ENCODE data around the gene VAMP7. TPM values are rescaled to one million over a fixed set of nuclear protein-coding genes. Genes with fewer than 3 reads are reported as not detected.

Gene VAMP7
- total and polyA plus RNA-seq, 9 of the 15 experiments (the other 6 are each of a cell fraction or from before 2014, with no cell fraction given) = 38.4 to 100 (median 67.7) TPM

DNA sequence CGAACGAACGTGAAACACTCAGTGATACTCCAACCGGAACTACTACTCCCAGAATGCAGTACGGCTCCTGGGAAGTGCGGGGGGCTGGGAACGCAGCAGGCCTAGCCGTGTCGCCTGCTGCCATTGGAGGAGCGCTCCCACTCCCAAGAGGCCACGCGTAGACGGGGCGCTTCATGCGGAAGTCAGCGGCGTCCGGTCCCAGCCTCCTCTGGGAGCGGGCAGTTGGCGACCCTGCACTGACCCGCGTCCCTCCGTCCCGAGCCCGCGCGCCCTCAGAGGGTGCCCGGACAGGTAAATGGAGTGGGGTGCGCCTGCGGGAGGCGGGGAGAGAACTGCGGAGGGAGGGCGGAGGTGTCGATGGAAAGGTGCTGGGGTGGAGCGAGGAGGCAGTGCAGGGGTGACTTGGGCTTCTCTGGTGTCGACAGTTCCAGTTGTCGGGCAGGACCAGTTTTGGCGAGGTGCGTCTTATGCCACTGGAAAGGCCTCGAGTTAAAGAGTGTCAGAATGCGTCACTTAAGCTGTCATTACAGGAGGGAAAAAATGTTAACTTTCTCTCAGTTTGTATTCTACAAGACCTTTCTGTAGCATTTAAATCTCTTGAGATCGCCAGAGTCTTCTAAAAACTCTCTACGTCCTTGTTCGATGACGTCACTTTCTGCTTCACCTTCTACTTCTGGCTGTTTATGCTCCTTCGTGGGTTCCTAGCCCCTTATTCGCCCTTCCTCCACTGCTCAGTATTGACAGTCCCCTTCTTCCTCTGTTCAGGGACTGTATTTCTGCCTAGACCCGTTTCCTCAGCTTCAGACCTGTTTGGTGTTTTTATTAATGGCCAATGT is at the start of gene VAMP7 (continued):
- TF ChIP-seq, protein P1, sequence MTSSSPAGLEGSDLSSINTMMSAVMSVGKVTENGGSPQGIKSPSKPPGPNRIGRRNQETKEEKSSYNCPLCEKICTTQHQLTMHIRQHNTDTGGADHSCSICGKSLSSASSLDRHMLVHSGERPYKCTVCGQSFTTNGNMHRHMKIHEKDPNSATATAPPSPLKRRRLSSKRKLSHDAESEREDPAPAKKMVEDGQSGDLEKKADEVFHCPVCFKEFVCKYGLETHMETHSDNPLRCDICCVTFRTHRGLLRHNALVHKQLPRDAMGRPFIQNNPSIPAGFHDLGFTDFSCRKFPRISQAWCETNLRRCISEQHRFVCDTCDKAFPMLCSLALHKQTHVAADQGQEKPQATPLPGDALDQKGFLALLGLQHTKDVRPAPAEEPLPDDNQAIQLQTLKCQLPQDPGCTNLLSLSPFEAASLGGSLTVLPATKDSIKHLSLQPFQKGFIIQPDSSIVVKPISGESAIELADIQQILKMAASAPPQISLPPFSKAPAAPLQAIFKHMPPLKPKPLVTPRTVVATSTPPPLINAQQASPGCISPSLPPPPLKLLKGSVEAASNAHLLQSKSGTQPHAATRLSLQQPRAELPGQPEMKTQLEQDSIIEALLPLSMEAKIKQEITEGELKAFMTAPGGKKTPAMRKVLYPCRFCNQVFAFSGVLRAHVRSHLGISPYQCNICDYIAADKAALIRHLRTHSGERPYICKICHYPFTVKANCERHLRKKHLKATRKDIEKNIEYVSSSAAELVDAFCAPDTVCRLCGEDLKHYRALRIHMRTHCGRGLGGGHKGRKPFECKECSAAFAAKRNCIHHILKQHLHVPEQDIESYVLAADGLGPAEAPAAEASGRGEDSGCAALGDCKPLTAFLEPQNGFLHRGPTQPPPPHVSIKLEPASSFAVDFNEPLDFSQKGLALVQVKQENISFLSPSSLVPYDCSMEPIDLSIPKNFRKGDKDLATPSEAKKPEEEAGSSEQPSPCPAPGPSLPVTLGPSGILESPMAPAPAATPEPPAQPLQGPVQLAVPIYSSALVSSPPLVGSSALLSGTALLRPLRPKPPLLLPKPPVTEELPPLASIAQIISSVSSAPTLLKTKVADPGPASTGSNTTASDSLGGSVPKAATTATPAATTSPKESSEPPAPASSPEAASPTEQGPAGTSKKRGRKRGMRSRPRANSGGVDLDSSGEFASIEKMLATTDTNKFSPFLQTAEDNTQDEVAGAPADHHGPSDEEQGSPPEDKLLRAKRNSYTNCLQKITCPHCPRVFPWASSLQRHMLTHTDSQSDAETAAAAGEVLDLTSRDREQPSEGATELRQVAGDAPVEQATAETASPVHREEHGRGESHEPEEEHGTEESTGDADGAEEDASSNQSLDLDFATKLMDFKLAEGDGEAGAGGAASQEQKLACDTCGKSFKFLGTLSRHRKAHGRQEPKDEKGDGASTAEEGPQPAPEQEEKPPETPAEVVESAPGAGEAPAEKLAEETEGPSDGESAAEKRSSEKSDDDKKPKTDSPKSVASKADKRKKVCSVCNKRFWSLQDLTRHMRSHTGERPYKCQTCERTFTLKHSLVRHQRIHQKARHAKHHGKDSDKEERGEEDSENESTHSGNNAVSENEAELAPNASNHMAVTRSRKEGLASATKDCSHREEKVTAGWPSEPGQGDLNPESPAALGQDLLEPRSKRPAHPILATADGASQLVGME (CRISPR knock-in tag; IDR thresholded peaks at IDR 0.05) = 0 out of 2 replicates have a peak, but pooled peaks have one; percentile 39
- TF ChIP-seq KLF10 (CRISPR knock-in tag; IDR thresholded peaks at IDR 0.05) (no peak), ZFP30 (CRISPR knock-in tag; IDR thresholded peaks at IDR 0.05; ENCODE audit: borderline replicate concordance) (no peak), SAP30 (IDR thresholded peaks at IDR 0.05; ENCODE audit: borderline replicate concordance, insufficient read depth, low read depth, low read length, poor library complexity, severe bottlenecking) (peak; percentile 79), ZC3H11A (IDR thresholded peaks at IDR 0.05; ENCODE audit: low read depth, low read length) (no peak), TCF7 (IDR thresholded peaks at IDR 0.05; ENCODE audit: borderline replicate concordance) (no peak), ZNF431 (CRISPR knock-in tag; IDR thresholded peaks at IDR 0.05) (peak; percentile 41; the same call in 1 of the 2 replicates), NEUROD1 (IDR thresholded peaks at IDR 0.05; ENCODE audit: borderline replicate concordance, low read depth, low read length, partially characterized antibody) (peak; percentile 32), SPI1 (IDR thresholded peaks at IDR 0.05; ENCODE audit: borderline replicate concordance, low read depth, low read length) (peak; percentile 25; the same call in 1 of the 2 replicates), SRF (CRISPR knock-in tag; IDR thresholded peaks at IDR 0.05) (peak in 1 of 2 experiments; percentile 69; a peak in 1 of 4 replicates), ESRRB (CRISPR knock-in tag; IDR thresholded peaks at IDR 0.05; ENCODE audit: borderline replicate concordance) (no peak), ASH1L (IDR thresholded peaks at IDR 0.05; ENCODE audit: borderline replicate concordance, low read depth, partially characterized antibody) (peak; percentile 78), NFIX (CRISPR knock-in tag; IDR thresholded peaks at IDR 0.05; ENCODE audit: low read depth) (no peak), MAFG (tag; conservative IDR thresholded peaks at IDR 0.05) (no peak), ZNF146 (CRISPR knock-in tag; IDR thresholded peaks at IDR 0.05; ENCODE audit: unreplicated experiment) (no peak)
- TF ChIP-seq, protein P2, sequence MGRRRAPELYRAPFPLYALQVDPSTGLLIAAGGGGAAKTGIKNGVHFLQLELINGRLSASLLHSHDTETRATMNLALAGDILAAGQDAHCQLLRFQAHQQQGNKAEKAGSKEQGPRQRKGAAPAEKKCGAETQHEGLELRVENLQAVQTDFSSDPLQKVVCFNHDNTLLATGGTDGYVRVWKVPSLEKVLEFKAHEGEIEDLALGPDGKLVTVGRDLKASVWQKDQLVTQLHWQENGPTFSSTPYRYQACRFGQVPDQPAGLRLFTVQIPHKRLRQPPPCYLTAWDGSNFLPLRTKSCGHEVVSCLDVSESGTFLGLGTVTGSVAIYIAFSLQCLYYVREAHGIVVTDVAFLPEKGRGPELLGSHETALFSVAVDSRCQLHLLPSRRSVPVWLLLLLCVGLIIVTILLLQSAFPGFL (CRISPR knock-in tag; IDR thresholded peaks at IDR 0.05) = no peak
- TF ChIP-seq, protein P3, sequence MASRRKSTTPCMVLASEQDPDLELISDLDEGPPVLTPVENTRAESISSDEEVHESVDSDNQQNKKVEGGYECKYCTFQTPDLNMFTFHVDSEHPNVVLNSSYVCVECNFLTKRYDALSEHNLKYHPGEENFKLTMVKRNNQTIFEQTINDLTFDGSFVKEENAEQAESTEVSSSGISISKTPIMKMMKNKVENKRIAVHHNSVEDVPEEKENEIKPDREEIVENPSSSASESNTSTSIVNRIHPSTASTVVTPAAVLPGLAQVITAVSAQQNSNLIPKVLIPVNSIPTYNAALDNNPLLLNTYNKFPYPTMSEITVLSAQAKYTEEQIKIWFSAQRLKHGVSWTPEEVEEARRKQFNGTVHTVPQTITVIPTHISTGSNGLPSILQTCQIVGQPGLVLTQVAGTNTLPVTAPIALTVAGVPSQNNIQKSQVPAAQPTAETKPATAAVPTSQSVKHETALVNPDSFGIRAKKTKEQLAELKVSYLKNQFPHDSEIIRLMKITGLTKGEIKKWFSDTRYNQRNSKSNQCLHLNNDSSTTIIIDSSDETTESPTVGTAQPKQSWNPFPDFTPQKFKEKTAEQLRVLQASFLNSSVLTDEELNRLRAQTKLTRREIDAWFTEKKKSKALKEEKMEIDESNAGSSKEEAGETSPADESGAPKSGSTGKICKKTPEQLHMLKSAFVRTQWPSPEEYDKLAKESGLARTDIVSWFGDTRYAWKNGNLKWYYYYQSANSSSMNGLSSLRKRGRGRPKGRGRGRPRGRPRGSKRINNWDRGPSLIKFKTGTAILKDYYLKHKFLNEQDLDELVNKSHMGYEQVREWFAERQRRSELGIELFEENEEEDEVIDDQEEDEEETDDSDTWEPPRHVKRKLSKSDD (conservative IDR thresholded peaks at IDR 0.05; ENCODE audit: low read length) = no peak
